ENCODE data around the gene C1orf35.

The C1orf35 gene

DNA sequence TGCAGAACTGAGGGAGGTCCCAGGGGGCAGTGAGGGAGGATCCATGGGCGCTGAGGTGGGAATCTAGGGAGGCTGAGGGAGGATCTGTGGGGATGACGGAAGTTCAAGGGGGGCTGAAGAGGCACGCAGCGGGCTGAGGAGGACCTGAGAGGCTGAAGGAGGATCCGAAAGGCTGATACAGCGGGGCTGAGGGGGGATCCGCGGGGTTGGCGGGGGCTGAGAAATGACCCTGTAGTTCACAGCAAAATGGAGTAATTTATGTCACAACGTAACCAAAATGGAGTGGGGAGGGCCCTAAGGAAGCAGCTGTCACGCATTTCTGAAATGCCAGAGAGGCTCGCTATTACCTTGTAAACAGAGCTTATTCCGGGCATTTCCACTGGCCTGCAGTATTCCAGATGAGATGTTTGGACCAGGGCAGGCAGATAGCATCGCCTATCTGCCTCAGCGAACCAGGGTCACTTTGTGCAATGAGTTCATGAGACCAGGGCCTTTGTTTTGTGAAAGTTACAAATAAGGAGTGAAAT lies 6.9 kb upstream of the C1orf35 start:
- in situ Hi-C loops (cut with MboI; ENCODE audit: low sequenced_read_pairs): no loop called here

DNA sequence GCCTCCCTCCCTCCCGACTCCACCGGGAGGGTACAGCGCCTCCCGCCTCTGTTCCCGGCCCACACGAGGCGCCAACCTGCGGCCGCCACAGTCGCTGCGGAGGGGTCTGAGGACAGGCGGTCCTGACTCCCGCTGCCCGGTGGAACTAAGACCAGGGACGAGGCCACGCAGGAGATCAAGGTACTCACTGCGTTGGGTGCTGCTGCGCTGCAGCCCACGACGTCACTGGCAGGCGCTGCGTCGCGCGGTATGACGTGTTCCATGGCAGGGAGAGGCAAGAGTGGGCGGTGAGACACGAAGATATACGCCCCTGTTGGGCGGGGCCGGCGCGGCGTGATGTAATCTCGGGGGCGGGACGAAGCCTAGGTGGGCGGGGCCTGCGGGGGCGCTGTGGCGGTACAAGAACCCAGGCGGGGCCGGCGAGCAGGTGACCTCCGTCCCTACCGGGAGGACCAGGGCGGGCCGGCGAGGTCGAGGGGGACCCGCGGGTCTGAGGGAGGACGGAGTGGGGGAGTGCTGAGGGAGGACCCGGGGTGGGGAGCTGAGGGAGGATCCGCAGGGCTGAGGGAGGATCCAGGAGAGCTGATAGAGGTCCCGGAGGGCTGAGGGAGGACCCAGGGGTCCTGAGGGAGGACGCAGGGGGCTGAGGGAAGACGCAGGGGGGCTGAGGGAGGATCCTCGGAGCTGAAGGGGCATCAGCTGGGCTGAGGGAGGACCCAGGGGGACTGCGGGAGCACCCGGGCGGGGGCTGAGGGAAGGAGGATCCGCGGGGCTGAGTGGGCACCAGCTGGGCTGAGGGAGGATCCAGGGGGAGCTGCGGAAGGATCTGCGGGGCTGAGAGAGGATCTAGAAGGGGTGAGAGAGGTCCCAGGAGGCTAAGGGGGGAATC lies 6.2 kb upstream of the C1orf35 start, which contains the start of gene MRPL55:
MRPL55 (minus strand) TSS at position 227 of the 889 bp plus-strand sequence. CDS start 1,039 bp downstream, outside the sequence.
- in situ Hi-C loops (cut with MboI; ENCODE audit: low sequenced_read_pairs): no loop called here

DNA sequence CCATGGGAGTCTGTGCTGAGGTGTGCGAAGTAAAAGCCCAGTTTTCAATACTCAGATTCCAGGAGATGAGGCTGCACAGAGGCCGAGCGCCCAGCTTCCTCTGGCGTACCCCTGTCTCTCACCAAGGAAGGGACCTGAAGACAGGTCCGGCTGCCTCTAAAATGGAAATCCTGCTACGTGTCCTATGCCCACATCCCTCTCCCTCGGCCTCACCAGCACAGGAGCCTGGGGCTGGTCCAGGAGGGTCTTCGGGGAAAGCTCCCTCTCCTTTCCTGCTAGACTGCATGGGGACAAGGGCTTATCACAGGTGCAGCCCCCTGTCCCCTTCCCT lies 5.6 kb upstream of the C1orf35 start:
- in situ Hi-C loops (cut with MboI; ENCODE audit: low sequenced_read_pairs): no loop called here

DNA sequence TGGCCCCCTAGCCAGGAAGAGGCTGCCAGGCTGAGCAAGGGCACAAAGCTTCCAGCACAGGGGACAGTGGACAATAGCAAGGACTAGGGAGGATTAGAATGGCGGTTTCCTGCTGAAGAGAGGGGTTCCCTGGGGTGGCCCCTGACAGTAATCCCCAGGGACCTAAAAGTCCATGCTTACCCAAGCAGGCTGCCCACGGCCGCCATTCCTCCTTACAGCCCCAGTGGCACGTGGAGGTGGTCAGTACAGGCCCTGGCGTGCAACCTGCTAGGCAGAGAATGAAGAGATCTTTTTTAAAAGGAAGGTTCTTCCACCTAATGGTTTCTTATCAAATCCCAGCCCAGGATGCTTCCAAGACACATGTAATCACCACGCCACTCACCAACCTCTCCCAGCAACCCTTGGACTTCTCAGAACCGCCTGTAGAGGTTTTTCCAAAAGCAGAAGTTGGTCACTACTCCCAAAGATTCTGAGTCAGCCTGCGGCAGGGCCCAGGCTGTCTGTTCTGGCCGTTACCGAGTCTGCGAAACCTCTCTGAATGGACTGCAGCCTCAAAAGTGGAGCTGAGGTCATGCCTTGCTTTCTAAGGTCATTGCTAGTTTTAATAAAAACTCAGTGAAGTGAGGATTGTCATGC lies 5.0 kb upstream of the C1orf35 start:
- in situ Hi-C loops (cut with MboI; ENCODE audit: low sequenced_read_pairs): no loop called here

DNA sequence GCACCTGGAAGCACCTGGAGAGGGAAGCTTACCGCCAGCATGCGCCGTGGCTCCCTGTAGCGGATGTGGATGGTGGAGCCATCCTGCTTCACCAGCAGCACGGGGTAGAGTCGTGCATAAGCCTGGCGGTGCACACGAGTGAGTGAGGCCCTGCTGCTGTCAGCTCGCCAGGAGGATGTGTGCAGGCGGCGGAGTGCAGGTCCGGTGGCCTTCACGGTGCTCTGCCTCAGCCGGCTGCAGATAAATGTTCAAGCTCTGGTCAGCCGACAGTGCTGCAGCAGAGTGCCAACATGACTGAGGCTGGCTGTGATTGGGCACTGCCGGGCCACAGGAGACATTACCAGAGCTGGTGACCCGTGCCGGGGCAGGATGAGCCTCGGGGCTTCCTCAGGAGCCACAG lies 4.5 kb upstream of the C1orf35 start:
- in situ Hi-C loops (cut with MboI; ENCODE audit: low sequenced_read_pairs): no loop called here

DNA sequence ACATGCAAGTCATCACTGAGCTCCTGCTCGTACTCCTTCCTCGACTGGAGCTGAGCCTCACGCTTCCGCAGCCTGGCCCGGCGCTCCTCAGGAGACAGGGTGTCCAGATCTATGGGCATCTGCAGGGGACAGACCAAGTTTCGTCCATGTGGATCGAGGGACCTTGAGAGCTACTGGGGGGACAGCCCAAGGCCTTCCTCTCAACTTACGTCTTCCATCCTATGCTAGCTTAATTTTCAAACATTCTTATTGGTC lies 3.6 kb upstream of the C1orf35 start:
- in situ Hi-C loops (cut with MboI; ENCODE audit: low sequenced_read_pairs): no loop called here

DNA sequence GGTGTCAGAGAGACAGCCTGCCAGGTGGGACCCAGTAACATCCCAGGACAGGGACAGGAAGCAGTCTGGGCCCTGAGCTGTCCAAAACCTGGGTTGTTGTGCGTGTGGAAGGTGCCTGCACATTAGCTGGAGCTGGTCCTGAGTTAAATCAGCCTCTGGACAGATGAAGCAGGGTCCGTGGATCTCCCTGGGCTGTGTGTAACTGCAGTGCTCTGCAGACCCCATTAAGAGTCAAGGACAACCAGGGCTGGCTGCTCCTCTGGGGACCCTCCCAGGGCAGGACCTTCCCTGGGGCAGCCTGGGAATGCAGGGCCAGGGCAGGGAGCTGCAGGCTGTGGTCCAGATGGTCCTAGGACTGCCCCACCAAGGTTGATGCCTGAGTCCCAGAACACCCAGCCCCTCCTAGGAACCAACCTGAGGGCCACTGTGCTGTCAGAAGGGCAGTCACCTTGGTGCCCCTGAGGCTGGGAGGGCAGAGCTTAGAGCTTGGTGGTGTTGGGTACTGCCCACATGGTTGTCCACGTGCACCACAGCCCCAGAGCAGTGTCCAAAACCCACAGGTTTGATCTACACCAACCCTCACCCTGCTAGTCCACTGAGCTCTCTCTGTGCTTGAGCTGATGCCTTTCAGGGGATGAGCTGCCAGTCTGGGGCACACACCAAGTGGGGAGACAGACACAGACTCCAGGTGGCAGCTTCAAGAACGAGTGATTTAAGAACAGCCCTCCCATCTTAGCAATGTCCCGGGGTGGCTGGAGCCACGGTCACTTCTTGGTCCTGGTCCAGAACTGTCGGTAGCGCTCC lies 3.1 kb upstream of the C1orf35 start:
- in situ Hi-C loops (cut with MboI; ENCODE audit: low sequenced_read_pairs): no loop called here

DNA sequence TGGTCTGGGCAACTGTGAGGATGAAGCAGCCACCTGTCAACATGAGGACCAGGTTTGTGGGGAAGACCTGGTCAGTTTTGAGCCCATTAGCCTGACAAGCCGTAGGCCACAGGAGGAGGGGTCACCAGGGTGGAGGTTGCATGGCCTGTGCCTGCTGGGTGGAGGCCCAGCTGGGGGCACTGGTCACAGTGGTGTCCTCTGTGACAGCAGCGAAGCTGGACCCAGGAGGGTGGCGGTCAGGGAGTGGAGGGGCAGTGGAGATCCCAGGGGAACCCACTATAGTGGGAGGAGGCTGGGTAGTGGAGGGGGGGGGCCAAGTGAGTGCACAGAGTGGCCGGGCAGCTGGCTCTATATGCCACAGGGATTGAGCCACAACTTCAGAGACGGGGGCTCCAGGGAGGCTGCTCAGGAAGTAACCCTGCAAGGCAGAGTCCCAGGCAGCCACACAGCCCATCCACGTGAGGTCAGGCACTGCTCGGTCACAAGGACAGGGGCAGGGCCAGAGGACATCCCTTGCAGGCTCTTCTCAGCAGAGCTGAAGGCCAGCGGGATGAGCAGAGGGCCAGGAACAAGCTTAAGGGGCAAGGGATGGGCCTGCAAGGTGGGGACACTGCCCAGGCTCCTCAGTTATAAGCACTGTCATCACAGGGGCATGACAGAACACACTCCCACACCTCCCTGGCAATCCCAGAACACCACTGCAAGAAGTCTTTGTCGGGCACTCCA lies 2.3 kb upstream of the C1orf35 start:
- in situ Hi-C loops (cut with MboI; ENCODE audit: low sequenced_read_pairs): no loop called here

DNA sequence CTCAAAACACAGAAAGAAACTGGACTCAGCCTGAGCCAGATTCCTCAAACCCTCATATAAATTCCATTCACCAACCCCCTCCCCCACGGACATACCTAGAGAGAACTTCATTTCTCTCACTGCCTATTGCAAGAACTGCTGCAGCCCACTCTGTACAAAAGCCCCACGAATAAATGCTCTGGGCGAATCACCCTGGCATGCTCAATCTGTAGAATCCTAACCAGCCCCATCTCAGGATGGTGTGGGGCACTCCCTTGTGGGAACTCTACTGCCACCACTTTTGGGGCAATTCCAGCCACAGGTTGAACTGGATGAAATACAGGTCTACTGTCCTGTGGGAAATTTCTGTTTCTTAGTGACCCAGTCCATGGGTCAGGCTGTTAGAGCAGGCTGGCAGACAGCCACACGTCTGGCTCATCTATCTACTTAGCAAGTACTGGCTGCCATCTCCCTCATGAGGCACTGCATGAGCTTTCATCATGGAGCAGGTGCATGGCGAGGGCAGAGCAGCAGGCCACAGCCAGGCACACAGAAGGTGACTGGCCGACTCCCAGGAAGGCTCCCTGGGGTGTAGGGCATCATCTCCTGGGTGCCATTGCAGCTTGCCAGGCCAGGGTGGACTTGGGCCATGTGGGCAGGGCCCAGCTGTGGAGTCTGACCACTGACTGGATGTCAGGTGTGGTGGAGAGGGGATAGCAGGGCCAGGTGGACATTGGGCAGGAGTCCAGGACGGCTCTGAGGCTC lies 1.6 kb upstream of the C1orf35 start:
- in situ Hi-C loops (cut with MboI; ENCODE audit: low sequenced_read_pairs): no loop called here

DNA sequence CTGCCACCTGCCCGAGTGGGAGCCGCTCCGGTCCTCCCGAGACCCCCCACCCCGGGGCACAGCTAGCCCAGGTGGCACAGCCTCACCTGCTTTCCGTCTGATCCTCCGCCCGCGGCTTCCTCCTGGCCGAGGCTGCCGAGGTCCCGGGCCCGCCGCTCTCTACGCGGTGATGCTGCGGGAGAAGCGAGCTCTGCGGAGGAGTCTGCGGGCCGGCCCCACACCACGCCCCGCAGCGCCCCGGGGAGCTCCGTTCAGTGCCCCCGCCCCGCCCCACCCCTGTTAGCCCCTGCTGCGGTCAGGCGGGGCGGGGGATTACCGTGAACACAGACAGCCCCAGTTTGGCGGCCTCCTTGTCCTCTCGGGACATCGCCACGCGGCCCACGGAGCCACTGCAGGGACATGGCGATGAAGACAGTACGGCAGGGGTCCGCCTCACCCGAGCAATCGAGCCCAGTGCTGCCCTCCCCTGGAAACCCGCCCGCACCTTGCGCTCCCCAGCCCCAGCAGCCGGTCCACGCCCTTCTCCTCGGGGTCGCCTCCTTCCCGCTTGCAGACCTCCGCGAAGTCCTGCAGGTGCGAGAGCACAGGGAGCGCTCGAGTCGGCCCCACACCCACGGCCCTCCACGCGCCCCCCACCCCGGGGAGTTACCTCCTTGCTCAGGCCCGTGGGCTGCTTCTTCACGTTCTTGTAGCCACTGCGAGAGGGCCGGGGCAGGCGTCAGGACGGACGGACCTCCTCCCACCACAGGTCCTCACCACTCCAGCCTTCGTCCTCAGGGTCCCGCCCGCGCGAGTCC lies 933 bp downstream of the C1orf35 start:
- in situ Hi-C loops (cut with MboI; ENCODE audit: low sequenced_read_pairs): no loop called here

DNA sequence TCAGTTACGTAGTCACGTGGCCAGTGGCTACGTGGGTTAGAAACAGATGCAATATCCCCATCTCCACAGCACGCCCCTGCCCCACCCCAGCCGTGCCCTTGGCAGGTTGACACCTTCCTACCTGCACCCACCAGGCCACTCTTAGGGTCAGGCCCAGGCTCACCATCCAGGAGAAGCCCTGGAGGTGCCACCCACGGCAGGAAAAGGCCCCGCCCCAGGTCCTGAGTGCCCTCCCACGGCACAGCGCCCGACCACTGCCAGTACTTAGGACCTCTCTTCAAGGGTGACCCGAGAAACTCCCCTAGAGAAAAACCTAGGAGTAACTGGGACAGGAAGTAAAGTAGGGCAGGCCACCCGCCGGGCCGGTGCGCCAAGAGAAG lies 1.5 kb downstream of the C1orf35 start:
- in situ Hi-C loops (cut with MboI; ENCODE audit: low sequenced_read_pairs): no loop called here

DNA sequence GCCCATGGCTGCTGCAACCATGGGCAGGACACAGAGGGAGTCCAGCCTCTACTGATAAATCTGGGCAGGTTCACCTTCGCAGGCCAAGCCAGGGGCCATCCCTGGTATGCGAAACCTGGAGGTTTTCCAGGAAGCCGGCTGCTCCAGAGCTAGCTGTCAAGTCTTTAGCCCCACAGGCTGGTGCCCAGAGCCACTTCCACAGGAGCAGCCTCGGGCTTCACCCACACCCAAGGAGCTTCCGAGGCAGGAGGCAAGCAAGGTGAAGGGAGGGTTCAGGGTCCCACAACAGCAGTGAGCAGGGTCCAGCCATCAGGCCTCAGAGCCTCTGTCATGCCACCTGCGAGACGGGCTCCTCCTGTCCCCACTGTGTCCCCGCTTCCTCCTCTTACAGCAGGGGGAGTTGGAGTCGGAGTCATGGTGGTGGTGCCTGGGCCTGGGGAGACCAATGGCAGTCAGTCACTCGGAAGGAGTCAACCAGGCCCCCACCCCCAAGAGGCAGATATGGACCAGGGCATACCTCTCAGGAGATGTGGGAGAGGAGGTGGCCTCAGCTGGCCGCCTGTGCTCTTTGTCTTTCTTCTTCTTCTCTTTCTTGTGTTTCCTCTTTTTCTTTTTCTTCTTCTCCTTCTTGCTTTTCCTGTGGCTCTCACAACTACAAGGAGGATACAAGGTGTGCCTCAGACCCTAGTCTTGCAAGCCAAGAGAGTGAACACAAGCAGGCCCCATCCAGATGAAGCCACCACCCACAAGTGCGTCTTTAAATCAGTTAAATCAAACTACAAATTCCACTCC lies 2.1 kb downstream of the C1orf35 start:
- in situ Hi-C loops (cut with MboI; ENCODE audit: low sequenced_read_pairs): no loop called here

DNA sequence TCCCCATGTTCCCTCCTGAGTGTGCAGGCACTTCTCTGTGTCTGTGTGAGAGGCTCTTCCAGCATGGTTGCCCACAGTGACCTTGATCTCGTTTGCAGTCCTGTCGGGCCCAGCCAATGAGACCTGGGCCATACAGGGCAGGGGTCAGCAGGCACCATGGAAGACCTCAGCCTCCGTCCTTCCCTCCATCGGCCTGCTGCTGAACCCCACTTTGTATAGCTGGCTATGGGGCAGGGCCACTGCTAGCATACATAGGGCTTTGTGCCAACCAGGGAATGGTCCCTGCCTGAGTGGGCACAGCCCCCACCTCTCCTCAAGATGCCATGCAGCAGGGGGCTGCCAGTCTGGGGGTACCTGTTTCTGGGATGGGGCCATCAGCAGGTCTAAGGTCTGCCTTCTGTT lies 3.8 kb downstream of the C1orf35 start:
- in situ Hi-C loops (cut with MboI; ENCODE audit: low sequenced_read_pairs): no loop called here

DNA sequence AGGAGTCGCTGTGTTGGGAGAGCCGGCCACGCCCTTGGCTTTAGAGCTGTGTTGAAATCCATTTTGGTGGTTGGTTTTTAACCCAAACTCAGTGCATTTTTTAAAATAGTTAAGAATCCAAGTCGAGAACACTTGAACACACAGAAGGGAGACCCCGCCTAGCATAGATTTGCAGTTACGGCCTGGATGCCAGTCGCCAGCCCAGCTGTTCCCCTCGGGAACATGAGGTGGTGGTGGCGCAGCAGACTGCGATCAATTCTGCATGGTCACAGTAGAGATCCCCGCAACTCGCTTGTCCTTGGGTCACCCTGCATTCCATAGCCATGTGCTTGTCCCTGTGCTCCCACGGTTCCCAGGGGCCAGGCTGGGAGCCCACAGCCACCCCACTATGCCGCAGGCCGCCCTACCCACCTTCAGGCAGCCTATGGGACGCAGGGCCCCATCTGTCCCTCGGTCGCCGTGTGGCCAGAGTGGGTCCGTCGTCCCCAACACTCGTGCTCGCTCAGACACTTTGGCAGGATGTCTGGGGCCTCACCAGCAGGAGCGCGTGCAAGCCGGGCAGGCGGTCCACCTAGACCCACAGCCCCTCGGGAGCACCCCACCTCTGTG lies 4.7 kb downstream of the C1orf35 start:
- in situ Hi-C loops (cut with MboI; ENCODE audit: low sequenced_read_pairs): no loop called here

DNA sequence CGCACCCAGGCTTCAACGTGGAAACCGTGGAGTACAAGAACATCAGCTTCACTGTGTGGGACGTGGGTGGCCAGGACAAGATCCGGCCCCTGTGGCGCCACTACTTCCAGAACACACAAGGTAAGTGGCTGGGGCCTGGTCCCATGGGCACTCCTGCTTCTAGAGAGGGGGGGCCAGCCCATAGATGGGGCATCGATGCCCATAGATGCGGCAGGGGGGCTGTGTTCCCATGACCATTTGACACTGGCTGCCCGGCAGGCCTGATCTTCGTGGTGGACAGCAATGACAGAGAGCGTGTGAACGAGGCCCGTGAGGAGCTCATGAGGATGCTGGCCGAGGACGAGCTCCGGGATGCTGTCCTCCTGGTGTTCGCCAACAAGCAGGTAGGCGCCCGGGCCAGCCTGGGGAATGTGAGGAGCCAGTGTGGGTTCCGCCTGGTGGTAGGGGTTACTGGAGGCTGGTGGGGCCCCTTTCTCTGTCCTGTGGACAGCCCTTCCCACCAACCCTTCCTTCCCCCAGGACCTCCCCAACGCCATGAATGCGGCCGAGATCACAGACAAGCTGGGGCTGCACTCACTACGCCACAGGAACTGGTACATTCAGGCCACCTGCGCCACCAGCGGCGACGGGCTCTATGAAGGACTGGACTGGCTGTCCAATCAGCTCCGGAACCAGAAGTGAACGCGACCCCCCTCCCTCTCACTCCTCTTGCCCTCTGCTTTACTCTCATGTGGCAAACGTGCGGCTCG lies 5.6 kb downstream of the C1orf35 start:
- in situ Hi-C loops (cut with MboI; ENCODE audit: low sequenced_read_pairs): no loop called here

DNA sequence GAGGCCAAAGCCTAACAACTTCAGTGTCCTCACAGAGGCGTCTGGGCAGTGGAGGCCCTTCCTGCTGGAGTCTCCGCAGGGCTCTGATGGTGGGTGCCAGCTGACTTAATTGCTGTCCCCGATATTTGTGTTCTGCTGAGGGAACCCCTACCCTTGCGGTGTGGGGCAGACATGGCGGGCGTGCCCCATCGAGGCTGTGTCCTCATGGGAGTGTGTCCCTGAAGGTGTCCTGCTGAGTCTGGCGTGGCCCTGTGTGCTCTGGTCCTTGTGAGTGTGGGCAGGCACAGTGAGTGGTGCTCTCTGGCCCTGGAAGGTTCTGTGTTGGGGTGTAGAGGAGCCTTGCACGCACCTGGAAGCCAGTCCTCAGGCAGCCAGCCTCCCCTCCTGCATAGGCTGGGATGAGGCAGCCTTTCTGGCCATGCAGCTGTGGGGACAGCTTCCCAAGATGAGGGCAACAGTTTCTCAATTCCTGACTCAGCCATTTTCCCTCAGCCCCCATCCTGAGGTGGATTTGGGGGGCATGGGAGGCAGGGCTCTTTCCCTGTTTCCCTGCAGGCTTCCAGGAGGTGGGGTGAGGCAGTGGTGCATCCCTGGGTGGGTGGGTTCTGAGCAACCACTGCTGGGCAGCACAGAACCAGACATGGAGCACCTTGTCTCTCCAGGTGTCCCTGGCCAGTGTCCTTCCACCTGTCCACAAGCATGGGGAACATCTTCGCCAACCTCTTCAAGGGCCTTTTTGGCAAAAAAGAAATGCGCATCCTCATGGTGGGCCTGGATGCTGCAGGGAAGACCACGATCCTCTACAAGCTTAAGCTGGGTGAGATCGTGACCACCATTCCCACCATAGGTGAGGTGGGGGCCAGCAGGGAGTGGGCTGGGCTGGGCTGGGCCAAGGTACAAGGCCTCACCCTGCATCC lies 6.5 kb downstream of the C1orf35 start:
- in situ Hi-C loops (cut with MboI; ENCODE audit: low sequenced_read_pairs): no loop called here

DNA sequence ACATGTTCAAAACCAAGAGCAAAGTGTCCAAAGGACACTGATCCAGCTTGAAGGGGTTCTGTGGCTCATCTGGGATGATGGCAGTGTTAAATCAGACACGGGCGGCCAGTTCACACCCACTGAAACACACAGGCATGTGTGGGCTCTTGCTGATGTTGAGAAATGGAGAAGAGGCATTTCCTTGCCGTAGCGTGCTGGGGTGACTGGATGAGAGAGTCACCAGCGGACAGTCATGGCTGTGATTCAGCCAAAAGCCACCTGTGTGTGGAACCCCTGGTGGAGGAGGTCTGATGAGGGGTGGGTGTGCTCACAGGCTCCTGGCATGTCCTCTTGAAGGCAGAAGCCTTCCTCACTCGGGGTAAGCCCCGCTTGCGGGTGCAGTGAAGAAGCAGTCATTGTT lies 7.2 kb downstream of the C1orf35 start:
- in situ Hi-C loops (cut with MboI; ENCODE audit: low sequenced_read_pairs): no loop called here

Data from HL-60/S4 treated with phorbol 12-myristate 13-acetate at 8.2 ng/mL for 4 days and 3 days (cell line).